ENCODE results near the gene MB21D2.

MB21D2 gene

GRCh38 chr3:192923731-192924130 lies 6.1 kb upstream of the MB21D2 start:
- DNase-seq (ENCODE audit: low read depth in 1 of 2, low spot score in 1 of 2), result no peak

GRCh38 chr3:192921793-192922192 lies 4.1 kb upstream of the MB21D2 start:
- DNase-seq (ENCODE audit: low read depth in 1 of 2, low spot score in 1 of 2), result no peak

- DNase-seq (ENCODE audit: low read depth in 1 of 2, low spot score in 1 of 2), result no peak
Measured at GRCh38 chr3:192920411-192920810, 2.8 kb upstream of the MB21D2 start.

- no peak for DNase-seq (ENCODE audit: low read depth in 1 of 2, low spot score in 1 of 2)
Measured at GRCh38 chr3:192919901-192920300, 2.2 kb upstream of the MB21D2 start.

GRCh38 chr3:192918275-192918588 lies 576 bp upstream of the MB21D2 start:
- DNase-seq (ENCODE audit: low read depth in 1 of 2, low spot score in 1 of 2), result no peak

- no peak for DNase-seq (ENCODE audit: low read depth in 1 of 2, low spot score in 1 of 2)
Measured at GRCh38 chr3:192917028-192917403, 640 bp downstream of the MB21D2 start.

- DNase-seq (ENCODE audit: low read depth in 1 of 2, low spot score in 1 of 2), result no peak
Measured at GRCh38 chr3:192916371-192917027, 1.2 kb downstream of the MB21D2 start.

GRCh38 chr3:192915722-192916121 lies 1.9 kb downstream of the MB21D2 start:
- DNase-seq (ENCODE audit: low read depth in 1 of 2, low spot score in 1 of 2), result no peak

- DNase-seq (ENCODE audit: low read depth in 1 of 2, low spot score in 1 of 2), result no peak
Measured at GRCh38 chr3:192915304-192915703, 2.4 kb downstream of the MB21D2 start.

- DNase-seq (ENCODE audit: low read depth in 1 of 2, low spot score in 1 of 2), result no peak
Measured at GRCh38 chr3:192914848-192915247, 2.8 kb downstream of the MB21D2 start.

GRCh38 chr3:192913540-192913939 lies 4.1 kb downstream of the MB21D2 start:
- no peak for DNase-seq (ENCODE audit: low read depth in 1 of 2, low spot score in 1 of 2)

GRCh38 chr3:192911293-192911692 lies 6.4 kb downstream of the MB21D2 start:
- DNase-seq (ENCODE audit: low read depth in 1 of 2, low spot score in 1 of 2), result no peak

GRCh38 chr3:192907784-192908183 lies 9.9 kb downstream of the MB21D2 start:
- DNase-seq (ENCODE audit: low read depth in 1 of 2, low spot score in 1 of 2), result no peak

- no peak for DNase-seq (ENCODE audit: low read depth in 1 of 2, low spot score in 1 of 2)
Measured at GRCh38 chr3:192906940-192907339, 10.7 kb downstream of the MB21D2 start.

- DNase-seq (ENCODE audit: low read depth in 1 of 2, low spot score in 1 of 2), result no peak
Measured at GRCh38 chr3:192905980-192906678, 11.5 kb downstream of the MB21D2 start.

GRCh38 chr3:192904632-192905289 lies 12.9 kb downstream of the MB21D2 start:
- DNase-seq (ENCODE audit: low read depth in 1 of 2, low spot score in 1 of 2), result no peak

- DNase-seq (ENCODE audit: low read depth in 1 of 2, low spot score in 1 of 2), result no peak
Measured at GRCh38 chr3:192902549-192902948, 15.1 kb downstream of the MB21D2 start.

GRCh38 chr3:192901435-192901834 lies 16.2 kb downstream of the MB21D2 start:
- DNase-seq (ENCODE audit: low read depth in 1 of 2, low spot score in 1 of 2), result no peak

GRCh38 chr3:192899540-192899982 lies 18.1 kb downstream of the MB21D2 start:
- DNase-seq (ENCODE audit: low read depth in 1 of 2, low spot score in 1 of 2), result no peak

GRCh38 chr3:192897005-192897404 lies 20.7 kb downstream of the MB21D2 start:
- no peak for DNase-seq (ENCODE audit: low read depth in 1 of 2, low spot score in 1 of 2)

- DNase-seq (ENCODE audit: low read depth in 1 of 2, low spot score in 1 of 2), result no peak
Measured at GRCh38 chr3:192896208-192896607, 21.4 kb downstream of the MB21D2 start.

GRCh38 chr3:192894676-192895075 lies 23.0 kb downstream of the MB21D2 start:
- no peak for DNase-seq (ENCODE audit: low read depth in 1 of 2, low spot score in 1 of 2)
